GM18526 (cell line): ENCODE results near the gene KCND2.

ENCODE experiments used
- POLR2A ChIP-seq: IDR thresholded peaks from 3 replicates; pipeline ENCODE4 v1.6.1; 2011; ENCODE audit not compliant: insufficient read length; ENCODE audit errors: extremely low read depth

The KCND2 gene

DNA sequence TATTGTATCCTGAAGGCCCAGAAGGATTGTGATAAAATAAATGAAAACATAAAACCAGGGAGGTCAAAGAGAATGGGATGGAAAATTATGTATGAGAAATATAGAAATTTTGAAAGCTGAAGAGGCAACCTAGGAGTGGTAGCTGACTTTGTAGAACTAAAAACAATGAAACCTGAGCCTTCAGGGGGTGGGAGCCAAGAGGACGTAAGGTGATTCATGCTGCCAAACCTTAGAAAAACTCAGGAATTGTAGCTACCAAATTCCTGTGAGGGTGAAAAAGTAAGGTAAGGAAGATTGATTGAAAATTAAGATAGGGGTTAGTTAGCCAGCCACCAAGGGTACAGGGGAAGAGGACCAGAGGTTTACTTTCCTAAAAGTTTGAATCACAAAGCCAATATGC, 213.2 kb downstream of the KCND2 start:
- TF ChIP-seq POLR2A, result no peak

DNA sequence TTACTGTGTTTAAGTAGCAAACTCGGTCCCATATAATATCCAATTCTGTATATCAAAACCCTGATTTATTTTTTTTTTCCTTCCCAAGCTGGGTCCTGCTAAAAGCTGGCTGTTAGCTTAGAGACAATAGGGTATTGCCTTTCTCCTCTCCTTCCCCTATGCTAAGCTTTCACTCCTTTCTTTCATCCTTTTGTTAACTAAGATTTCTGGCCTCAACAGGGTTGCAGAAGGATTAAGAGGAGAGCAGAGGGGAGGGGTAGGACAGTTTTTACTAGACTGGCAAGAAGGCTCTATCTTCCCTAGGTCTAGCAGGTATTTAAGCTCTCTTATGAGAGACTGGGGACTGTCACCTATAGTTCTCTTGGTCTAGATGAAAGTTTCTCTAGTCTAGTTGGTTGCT, 229.2 kb downstream of the KCND2 start:
- TF ChIP-seq POLR2A, result no peak

DNA sequence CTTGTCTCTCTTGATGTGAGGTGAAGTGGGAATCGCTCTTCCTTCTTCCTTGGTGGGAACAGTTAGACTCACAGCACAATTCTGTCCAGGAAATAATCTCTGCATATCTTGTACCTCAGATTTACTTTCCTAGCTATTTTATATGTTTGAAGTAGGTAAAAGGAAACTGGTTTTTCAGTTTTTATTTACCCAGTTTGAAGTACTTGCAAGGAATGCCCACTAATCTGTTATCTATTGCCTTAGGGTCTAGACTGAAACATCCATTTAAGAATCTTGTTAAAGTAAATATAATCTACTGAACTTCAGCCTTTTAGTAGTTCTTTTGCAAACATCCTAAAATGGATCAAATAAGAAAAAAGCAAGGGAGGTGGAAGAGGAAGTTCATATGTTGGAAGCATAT, 229.8 kb downstream of the KCND2 start:
- TF ChIP-seq POLR2A, result no peak

- TF ChIP-seq POLR2A, result no peak
Observed at GRCh38 chr7:120504386-120504785, 231.4 kb downstream of the KCND2 start.

DNA sequence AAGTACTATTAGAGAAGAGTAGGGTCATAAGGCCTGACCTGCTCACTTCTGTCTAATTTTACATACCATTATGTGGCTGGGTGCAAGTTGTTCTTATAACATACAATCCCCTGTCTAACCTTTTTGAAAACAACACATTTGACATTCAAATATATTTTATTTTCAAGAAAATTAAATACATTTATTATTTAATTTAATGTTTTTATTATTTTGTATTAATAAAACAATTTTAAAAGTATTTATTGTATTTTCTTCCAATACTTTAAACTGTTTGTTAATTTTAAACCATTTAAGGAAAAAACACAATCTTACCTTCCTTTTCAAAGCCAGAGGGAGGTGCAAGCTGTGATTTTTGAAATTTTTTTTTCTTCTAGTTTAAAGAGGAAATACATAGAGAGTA, 232.8 kb downstream of the KCND2 start:
- no peak for TF ChIP-seq POLR2A

- no peak for TF ChIP-seq POLR2A
Observed at GRCh38 chr7:120512701-120513100, 239.7 kb downstream of the KCND2 start.

DNA sequence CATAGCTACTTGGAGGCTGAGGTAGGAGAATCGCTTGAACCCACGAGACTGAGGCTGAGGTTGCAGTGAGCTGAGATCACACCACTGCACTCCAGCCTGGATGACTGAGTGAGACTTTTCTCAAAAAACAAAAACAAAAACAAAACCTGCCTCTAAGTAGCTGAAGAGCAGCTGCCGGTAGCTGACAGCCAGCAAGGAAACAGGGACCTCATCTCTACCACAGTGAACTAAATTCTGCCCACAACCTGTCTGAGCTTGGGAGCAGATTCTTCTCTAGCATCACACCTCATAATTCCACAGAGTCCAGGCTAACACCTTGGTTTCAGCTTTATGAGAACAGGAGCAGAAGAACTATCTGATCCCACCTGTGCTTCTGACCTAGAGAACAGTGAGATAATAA, 246.2 kb downstream of the KCND2 start:
- TF ChIP-seq POLR2A, result no peak

DNA sequence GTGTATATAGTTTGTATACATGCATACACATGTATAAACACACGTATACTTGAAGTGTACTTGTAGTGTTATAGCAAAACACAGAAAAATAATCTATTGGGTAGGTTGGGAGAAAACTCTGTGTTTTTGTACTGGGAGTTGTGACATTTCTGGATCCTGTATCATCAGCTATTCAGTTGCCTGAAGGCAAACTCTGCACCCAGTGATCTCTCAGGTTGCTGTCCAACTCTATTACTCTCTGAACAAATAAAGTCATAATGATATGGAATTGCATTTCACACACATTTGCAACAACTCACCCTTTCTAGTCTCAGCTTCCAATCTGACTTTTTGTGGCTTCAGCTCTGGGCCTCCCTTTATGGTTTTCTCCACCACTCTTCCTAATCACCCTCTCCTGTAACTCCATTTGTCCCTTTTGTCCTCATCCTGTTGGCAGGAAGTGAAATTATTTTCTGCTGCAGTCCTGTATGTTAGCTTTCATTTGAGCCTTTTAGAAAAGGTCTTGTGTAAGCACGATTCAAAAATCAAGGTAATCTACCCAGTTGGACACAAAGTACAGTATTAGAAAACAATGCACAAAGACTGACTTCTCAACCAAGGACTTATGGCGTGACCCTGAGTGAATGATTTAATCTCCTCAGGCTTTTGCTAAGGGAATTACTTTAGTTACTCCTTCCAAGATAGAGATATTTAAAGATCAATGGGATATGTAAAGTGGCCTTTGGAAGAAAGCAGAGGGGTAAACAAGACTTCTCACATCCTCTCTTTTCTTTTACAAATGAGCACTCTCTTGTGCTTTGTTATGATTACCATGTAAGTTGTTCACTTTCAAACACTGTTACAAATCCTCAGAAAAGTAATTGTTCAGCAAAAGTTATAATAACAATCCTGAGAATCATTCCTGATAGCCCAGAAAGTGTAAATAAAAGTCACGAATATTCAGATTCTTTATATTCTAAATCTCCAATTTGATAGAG, 249.1 kb downstream of the KCND2 start:
- TF ChIP-seq POLR2A, result no peak

GRCh38 chr7:120523985-120524384, 251.0 kb downstream of the KCND2 start:
- no peak for TF ChIP-seq POLR2A

- no peak for TF ChIP-seq POLR2A
Observed at GRCh38 chr7:120526902-120527509, 254.0 kb downstream of the KCND2 start.

DNA sequence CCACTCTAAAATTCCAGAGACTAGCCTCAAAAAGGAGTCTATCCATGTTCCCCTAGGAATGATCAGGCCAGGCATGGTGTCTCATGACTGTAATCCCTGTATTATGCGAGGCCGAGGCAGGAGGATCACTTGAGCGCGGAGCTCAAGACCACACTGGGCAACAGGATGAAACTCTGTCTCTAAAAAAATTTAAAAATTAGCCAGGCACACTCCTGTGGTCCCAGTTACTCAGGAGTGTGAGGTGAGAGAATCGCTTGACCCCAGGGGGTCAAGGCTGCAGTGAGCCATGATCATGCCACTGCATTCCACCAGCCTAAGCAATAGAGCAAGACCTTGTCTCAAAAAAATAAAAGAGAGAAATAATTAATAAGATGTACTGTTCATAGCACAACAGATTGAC, 256.8 kb downstream of the KCND2 start:
- TF ChIP-seq POLR2A, result no peak

GRCh38 chr7:120538335-120538734, 265.4 kb downstream of the KCND2 start:
- no peak for TF ChIP-seq POLR2A

GRCh38 chr7:120539321-120539720, 266.3 kb downstream of the KCND2 start:
- TF ChIP-seq POLR2A, result no peak

- no peak for TF ChIP-seq POLR2A
Observed at GRCh38 chr7:120547605-120548004, 274.6 kb downstream of the KCND2 start.

- no peak for TF ChIP-seq POLR2A
Observed at GRCh38 chr7:120550494-120551048, 277.6 kb downstream of the KCND2 start.

- no peak for TF ChIP-seq POLR2A
Observed at GRCh38 chr7:120553491-120553890, 280.5 kb downstream of the KCND2 start.
